Measurements from ENCODE around the gene ARHGAP5.

The ARHGAP5 gene

GRCh38 chr14:32090686-32091085, 13.6 kb downstream of the ARHGAP5 start:
- TF ChIP-seq, protein P1, sequence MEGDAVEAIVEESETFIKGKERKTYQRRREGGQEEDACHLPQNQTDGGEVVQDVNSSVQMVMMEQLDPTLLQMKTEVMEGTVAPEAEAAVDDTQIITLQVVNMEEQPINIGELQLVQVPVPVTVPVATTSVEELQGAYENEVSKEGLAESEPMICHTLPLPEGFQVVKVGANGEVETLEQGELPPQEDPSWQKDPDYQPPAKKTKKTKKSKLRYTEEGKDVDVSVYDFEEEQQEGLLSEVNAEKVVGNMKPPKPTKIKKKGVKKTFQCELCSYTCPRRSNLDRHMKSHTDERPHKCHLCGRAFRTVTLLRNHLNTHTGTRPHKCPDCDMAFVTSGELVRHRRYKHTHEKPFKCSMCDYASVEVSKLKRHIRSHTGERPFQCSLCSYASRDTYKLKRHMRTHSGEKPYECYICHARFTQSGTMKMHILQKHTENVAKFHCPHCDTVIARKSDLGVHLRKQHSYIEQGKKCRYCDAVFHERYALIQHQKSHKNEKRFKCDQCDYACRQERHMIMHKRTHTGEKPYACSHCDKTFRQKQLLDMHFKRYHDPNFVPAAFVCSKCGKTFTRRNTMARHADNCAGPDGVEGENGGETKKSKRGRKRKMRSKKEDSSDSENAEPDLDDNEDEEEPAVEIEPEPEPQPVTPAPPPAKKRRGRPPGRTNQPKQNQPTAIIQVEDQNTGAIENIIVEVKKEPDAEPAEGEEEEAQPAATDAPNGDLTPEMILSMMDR (conservative IDR thresholded peaks at IDR 0.05; ENCODE audit: low read depth, low read length) = no peak
- no peak overlapping the region for H3K4me3 ChIP-seq (ENCODE audit: low read length)
- no peak for DNase-seq (ENCODE audit: low read depth)

DNA sequence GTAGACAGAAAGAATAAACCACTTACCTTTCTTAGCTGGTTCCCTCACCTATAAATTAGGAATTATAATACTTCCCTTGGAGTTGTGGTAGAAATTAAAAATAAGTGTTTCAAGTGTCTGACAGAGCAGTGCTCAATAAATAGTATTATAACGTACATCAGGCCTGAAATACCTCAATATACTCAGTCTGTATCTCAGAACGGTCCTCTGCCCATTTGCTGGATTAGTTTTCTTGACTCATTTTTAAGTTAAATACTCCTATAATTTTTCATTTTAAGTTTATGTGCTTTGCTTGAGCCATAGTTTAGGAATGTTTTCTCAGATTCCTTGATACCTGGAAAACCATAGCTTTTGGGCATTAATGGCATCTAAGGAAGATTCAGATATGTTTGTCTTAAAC, 22.4 kb downstream of the ARHGAP5 start:
- no peak for DNase-seq (ENCODE audit: low read depth)
- TF ChIP-seq, protein P1 (conservative IDR thresholded peaks at IDR 0.05; ENCODE audit: low read depth, low read length) = no peak
- no peak overlapping the region for H3K4me3 ChIP-seq (ENCODE audit: low read length)

DNA sequence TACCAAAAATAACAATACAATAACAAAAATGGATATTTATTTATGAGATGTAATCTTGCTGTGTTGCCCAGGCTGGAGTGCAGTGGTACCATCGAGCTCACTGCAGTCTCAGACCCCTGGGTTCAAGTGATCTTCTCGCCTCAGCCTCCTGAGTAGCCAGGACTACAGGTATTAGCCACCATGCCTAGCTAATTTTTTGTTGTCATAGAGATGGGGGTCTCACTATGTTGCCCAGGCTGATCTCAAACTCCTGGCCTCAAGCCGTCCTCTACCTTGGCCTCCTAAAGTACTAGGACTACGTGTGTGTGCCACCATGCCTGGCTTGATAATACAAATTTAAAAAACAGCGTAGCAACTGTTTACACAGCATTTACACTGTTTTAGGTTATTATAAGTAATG, 23.1 kb downstream of the ARHGAP5 start:
- H3K4me3 ChIP-seq (ENCODE audit: low read length) = no peak overlapping the region
- TF ChIP-seq, protein P1 (conservative IDR thresholded peaks at IDR 0.05; ENCODE audit: low read depth, low read length) = no peak
- no peak for DNase-seq (ENCODE audit: low read depth)

DNA sequence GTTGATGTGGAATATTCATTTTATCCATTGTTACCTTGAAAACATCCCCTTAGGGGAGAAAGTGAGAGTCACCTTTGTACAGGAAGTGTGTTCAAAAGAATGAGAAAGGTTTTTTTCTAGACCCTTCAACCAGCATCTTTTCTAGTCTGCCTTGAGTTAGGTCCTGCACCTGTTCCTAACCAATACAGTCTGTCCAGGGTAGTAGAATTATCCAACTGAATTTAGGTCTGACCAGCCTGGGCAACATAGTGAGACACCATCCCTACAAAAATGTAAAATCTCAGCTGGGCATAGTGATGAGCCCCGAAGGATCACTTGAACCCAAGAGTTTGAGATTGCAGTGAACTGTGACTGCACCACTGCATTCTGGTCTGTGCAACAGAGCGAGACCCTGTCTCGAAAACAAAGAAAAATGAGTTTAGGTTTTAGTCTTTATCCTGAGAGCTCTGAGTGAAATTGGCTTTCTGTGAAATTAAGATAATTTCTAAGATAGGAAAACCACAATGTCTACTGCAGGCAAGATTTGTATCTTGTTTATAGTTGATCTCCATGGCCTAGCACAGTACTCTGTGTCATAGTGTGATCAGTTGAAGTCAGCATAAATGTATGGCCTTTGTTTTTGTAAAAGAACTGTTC, 25.2 kb downstream of the ARHGAP5 start:
- no peak overlapping the region for H3K4me3 ChIP-seq (ENCODE audit: low read length)
- DNase-seq (ENCODE audit: low read depth) = no peak
- TF ChIP-seq, protein P1 (conservative IDR thresholded peaks at IDR 0.05; ENCODE audit: low read depth, low read length) = no peak

- H3K4me3 ChIP-seq (ENCODE audit: low read length) = no peak overlapping the region
- TF ChIP-seq, protein P1 (conservative IDR thresholded peaks at IDR 0.05; ENCODE audit: low read depth, low read length) = no peak
- no peak for DNase-seq (ENCODE audit: low read depth)
These were observed 25.9 kb downstream of the ARHGAP5 start for GRCh38 chr14:32102968-32103367.

- TF ChIP-seq, protein P1 (conservative IDR thresholded peaks at IDR 0.05; ENCODE audit: low read depth, low read length) = no peak
- no peak for DNase-seq (ENCODE audit: low read depth)
- no peak overlapping the region for H3K4me3 ChIP-seq (ENCODE audit: low read length)
These were observed 27.2 kb downstream of the ARHGAP5 start for GRCh38 chr14:32104308-32104707.

- TF ChIP-seq, protein P1 (conservative IDR thresholded peaks at IDR 0.05; ENCODE audit: low read depth, low read length) = no peak
- DNase-seq (ENCODE audit: low read depth) = no peak
- H3K4me3 ChIP-seq (ENCODE audit: low read length) = no peak overlapping the region
These were observed 27.7 kb downstream of the ARHGAP5 start for GRCh38 chr14:32104803-32105202.
